H1 (cell line): ENCODE results near the gene CHD6.

Source experiments
- CEBPB ChIP-seq: IDR thresholded peaks from 2 replicates; pipeline ENCODE4 v1.6.1; 2012; ENCODE audit warnings: low read depth, low read length
- CHD2 ChIP-seq: IDR thresholded peaks from 2 replicates; pipeline ENCODE4 v1.6.1; 2012; ENCODE audit warnings: low read length, improper control_type of control experiment
- CTCF ChIP-seq, 3 experiments: IDR thresholded peaks; 1 replicate in 2 of 3; 2 replicates in 1 of 3; pipeline versions ENCODE4 v1.5.1 to v1.6.1; 2011; ENCODE audit warnings: low read length in 3 of 3, mild to moderate bottlenecking in 3 of 3, inconsistent platforms in 2 of 3, low read depth in 1 of 3, moderate library complexity in 1 of 3; ENCODE audit not compliant: insufficient read depth in 1 of 3; ENCODE audit errors: control extremely low read depth in 1 of 3
- FOSL1 ChIP-seq: IDR thresholded peaks from 2 replicates; pipeline ENCODE4 v1.6.1; 2011; ENCODE audit warnings: mild to moderate bottlenecking, low read depth, low read length, moderate library complexity; ENCODE audit not compliant: insufficient read depth
- HDAC6 ChIP-seq: IDR thresholded peaks from one replicate; pipeline ENCODE4 v1.7.1; 2012; ENCODE audit warnings: low read depth, mild to moderate bottlenecking, inconsistent platforms, low read length, moderate library complexity
- MAX ChIP-seq: IDR thresholded peaks from 2 replicates; pipeline ENCODE4 v1.6.1; 2012; ENCODE audit warnings: inconsistent platforms
- POLR2A ChIP-seq, 2 experiments: IDR thresholded peaks; 1 replicate in 1 of 2; 2 replicates in 1 of 2; pipeline ENCODE4 v1.6.1; 2011; ENCODE audit warnings: low read depth in 2 of 2, low read length in 2 of 2, mild to moderate bottlenecking in 2 of 2; ENCODE audit errors: control extremely low read depth in 1 of 2
- SP2 ChIP-seq: IDR thresholded peaks from 2 replicates; pipeline ENCODE4 v1.6.1; 2012; ENCODE audit warnings: mild to moderate bottlenecking, low read length, inconsistent platforms
- TAF1 ChIP-seq: IDR thresholded peaks from 2 replicates; pipeline ENCODE4 v1.6.1; 2011; ENCODE audit warnings: mild to moderate bottlenecking, low read depth, low read length
- TBP ChIP-seq: IDR thresholded peaks from 2 replicates; pipeline ENCODE4 v1.6.1; 2011; ENCODE audit warnings: low read depth, low read length, improper control_type of control experiment
- ZNF274 ChIP-seq: IDR thresholded peaks from 2 replicates; pipeline ENCODE4 v1.7.0; 2012; ENCODE audit warnings: low read length, borderline replicate concordance; ENCODE audit errors: extremely low read depth

- TF ChIP-seq SP2, result no peak
- no peak for TF ChIP-seq ZNF274
- TF ChIP-seq CHD2, result no peak
- no peak for TF ChIP-seq POLR2A (IDR thresholded peaks at IDR 0.05; ENCODE audit: control extremely low read depth in 1 of 2, low read depth in 2 of 2, low read length in 2 of 2)
- TF ChIP-seq HDAC6, result no peak
- no peak for TF ChIP-seq TAF1
- no peak for TF ChIP-seq CTCF (IDR thresholded peaks at IDR 0.05; ENCODE audit: control extremely low read depth in 1 of 3, insufficient read depth in 1 of 3, low read depth in 1 of 3, low read length in 3 of 3)
- TF ChIP-seq FOSL1, result no peak
- no peak for TF ChIP-seq CEBPB
- no peak for TF ChIP-seq TBP
- TF ChIP-seq MAX, result no peak
These were observed 240.9 kb downstream of the CHD6 start for GRCh38 chr20:41377275-41377674.
